NOMO-1 treated with DMSO at 0.1 percent for 48 hours (cell line): ENCODE results near the gene ARHGAP21.

Experiments
- DNase-seq: peaks from one replicate; lab custom pipeline; 2025; ENCODE audit not compliant: unreplicated experiment; lab: John Stamatoyannopoulos, UW

Gene ARHGAP21

GRCh38 chr10:24579448-24579847 lies 144.2 kb downstream of the ARHGAP21 start:
- DNase-seq, result no peak

DNA sequence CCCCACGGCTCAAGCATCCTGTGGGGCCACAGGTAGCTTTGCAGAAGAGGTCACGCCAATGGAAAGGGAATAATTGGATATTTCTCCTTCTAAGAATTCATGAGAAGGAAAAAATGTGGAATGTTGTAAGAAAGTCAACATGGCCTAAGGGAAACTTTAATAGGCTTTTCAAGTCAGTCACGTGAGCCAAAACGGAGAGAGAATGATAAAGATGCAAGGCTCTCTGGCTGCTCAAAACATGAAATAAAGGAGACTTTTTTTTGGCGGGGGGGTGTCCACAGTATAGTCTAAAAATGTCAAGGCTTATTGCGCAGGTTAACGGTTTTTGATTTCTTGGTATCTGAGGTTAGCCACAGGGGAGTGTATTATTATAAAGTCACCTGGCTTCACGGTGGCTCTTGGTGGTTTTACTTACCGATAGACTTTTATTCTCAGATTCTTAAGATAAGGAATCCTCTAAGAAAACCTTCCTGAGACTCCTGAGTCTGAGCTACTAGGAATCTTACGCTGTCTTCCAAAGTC lies 148.1 kb downstream of the ARHGAP21 start:
- no peak for DNase-seq

DNA sequence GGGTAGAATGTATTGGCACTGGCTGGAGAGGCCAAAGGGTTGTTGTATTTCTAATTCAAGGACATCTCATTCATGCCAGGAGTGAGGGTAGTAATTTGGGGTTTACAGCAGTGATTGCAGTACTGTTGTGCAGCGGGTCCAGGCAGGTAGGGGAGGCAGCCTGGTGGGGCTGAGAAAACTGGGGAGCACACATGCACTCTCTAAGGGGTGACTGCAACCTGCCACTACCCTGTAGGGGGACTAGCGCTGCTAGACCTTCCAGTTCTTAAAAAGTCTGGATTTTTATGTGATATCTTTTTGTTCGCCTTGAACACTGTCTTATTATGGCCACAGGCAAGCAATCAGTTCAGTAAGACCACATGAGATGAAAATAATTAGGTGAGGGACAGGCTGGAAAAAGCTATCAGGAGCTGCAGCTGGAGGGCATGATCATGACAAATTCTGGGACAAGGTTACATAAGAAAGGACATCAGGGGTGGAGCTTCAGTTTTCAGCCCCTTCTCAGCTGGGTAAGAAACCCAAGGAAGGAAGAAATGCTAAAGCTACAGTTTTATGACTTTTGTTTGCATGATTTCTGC lies 149.0 kb downstream of the ARHGAP21 start:
- no peak for DNase-seq

DNA sequence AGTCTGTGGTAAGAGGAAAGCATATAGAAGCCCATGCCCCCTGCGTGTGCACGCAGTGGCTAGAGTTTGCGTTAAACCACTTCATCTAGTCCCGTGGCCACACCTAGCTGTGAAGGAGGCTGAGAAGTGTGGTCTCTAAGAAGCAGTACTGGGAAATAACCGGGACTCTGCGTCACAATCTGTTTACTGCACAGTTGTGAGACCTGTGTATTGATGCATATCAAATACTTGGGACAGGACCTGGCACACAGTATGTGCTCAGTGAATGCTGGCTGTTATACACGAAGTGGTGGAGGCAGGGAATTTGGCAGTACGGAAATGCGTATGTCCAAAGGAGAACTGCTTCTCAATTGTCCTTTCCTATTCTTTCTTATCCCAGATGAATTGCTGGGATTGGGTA lies 149.5 kb downstream of the ARHGAP21 start:
- no peak for DNase-seq

- DNase-seq, result no peak
These were observed 151.7 kb downstream of the ARHGAP21 start for GRCh38 chr10:24571870-24572450.

- DNase-seq, result no peak
These were observed 152.8 kb downstream of the ARHGAP21 start for GRCh38 chr10:24570658-24571426.

GRCh38 chr10:24569828-24570657 lies 153.6 kb downstream of the ARHGAP21 start:
- DNase-seq, result no peak

GRCh38 chr10:24569330-24569796 lies 154.3 kb downstream of the ARHGAP21 start:
- DNase-seq, result no peak

DNA sequence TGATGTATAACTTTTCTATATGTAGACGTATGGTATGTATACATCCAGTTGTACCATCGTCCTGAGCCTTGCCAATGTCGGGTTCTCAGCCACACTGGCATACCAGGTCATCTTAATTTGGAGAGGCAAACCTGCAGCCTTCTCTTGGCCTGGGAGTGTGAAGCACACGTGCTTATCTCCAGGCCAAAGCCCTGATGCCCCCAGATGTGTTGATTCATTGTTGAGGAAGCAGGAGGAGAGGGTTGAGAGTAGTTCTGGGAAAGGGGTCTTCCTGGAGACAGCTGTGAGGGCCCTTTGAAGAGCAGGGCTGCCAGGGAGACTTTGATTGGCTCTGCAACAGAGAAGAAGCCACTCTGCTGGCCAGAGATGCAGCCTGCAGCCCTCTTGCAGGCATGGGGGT lies 155.6 kb downstream of the ARHGAP21 start:
- no peak for DNase-seq

DNA sequence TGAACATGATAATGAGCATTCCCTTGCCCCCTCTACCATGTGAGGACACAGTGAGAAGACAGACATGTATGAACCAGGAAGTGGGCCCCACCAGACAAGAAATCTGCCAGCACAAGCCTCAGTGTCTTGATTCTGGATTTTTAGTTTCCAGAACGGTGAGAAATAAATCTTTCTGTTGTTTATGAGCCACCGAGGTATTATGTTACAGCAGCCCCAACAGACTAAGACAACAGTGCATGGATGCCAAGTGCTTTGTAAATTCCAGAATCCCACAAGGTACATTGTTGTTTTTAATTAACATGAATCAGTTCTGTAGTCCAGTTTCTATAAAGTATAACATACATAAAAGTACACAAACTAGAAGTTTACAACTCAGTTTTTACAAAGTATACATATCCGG lies 162.2 kb downstream of the ARHGAP21 start:
- DNase-seq, result no peak

DNA sequence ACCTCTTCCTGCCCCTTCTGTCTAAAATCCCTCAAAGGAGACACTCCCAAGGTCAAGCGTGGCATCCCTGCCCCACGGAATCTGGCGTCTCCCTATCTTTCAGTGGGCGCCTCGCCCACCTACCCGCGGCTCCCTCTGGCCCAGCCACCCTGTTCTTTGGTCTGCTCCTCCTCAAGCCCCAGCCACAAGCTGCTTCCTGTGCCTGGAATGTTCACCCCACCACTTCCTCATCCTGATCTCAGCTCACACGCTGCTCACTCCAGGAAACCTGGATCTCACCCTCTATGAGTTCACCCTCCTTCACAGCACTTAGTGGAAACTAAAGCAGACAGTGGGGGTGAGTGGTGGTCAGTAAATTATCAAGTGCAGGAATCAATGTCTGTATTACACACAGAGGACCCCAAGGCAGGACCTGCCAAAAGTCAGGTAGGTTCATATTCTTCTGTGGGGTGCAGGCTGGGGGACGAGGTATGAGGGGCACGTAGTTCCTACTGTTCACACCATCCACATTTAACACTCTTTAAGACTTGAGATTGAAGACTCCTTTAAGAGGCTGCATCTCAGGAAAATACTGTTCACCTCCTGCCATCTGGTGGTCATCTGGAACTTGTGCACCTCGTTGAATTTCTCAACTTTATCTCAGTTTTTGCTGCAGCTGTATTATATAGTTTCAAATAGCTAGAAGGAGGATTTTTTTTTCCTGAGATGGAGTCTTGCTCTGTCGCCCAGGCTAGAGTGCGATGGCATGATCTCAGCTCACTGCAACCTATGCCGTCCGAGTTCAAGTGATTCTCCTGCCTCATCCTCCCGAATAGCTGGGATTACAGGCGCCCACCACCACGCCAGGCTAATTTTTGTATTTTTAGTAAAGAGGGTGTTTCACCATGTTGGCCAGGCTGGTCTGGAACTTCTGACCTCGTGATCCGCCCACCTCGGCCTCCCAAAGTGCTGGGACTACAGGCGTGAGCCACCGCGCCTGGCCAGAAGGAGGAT lies 166.6 kb downstream of the ARHGAP21 start:
- peak; percentile 55 for DNase-seq

DNA sequence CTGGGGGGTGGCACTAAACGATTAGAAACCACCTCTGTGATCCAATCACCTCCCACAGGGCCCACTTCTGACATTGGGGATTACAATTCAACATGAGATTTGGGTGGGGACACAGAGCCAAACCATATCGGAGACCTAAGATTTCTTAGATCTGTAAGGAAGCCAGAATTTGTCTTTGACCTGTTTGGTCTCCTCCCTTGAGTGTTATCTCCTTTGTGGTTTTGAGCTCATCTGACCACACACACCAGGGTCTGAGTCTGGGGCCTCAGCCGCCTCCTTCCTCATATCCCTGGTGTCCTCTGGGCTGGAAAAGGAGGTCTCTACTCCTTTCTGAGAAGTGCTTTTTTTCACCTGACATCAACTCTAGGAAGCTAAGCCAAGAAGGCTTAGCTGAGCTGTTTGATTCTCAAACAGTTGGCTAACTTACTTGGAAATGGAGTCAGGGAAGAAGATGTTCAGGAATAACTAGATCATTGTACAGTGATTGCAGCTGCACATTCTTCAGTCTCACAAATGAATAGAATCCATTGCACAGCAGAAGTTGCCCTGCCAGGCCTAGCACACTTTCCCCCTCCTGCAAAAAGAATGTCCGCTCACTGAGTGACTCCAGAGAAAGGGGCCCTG lies 167.4 kb downstream of the ARHGAP21 start:
- no peak for DNase-seq

DNA sequence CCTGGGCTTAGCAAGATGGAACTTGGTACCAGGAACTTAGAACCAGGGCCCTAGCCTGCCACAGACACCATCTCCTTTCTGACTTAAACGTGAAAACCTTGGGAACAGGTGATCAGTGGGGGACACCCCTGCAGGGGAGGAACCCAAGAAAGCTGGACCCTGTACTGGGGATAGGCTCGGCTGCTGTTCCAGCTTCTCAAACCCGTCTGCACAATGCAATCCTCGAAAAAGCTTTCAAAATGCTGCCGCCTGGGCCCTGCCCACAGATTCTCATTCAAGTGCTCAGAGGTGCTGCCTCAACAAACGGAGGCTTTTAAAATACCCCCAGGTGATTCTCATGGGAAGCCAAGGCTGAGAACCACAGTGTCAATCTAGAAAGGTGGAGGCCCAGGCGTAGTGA lies 169.7 kb downstream of the ARHGAP21 start:
- no peak for DNase-seq

DNA sequence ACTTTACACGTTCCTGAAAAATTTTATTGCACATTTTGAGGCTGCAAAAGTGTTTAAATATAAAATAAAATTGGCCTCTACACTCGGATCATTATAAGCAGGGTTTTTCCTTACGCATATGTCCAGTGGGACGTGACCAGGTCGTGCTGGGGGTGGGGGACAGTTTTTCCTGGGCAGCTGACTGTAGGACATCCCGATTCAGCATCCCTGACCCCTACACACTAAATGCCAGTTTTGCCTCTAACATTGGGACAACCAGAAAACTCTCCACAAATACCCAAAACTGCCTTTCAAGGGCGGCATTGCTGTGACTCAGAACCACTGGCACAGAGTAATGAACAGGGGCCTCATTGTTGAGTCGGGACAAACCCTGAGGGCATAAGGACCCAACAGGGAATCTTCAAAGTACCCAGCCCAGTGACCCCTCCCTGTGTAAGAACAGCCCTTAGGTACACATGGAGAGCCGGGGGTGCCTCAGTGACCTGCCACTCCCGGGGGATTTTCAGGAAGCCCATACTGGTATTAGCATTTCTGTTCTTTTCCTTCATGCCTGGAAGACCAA lies 170.6 kb downstream of the ARHGAP21 start:
- no peak for DNase-seq

DNA sequence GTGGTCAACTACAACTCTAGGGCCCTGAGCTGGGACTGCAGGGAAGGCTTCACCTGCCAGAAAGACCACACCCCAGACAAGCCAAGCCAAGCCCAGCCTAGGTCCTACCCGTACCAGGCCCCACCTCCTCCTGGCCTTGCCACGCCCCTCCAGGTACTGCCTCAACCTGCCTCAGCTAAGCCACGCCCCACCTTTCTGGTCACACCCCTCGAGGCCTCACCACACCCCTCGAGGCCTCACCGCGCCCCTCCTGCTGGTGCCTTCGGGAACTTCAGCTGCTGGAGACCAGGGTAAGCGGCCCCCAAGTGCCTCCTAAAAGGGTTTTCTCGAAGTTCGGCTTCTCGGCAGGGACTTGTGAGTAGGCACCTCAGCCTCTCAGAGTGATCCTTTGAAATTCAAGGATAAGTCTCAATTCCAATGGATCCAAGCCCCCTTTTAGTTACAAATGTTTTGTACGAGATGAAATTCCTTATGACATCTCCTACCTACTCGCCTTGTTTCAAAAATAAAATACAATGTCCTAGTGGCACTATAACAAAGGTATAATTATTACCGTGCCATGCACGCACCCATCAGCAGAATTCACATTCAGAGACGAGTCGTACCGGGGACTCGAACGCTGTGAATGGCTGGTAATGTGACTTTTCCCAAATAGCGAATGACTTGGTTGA lies 171.2 kb downstream of the ARHGAP21 start:
- DNase-seq, result no peak

GRCh38 chr10:24551161-24551560 lies 172.5 kb downstream of the ARHGAP21 start:
- DNase-seq, result no peak

GRCh38 chr10:24550680-24551079 lies 173.0 kb downstream of the ARHGAP21 start:
- no peak for DNase-seq

- no peak for DNase-seq
These were observed 178.1 kb downstream of the ARHGAP21 start for GRCh38 chr10:24545585-24545984.

DNA sequence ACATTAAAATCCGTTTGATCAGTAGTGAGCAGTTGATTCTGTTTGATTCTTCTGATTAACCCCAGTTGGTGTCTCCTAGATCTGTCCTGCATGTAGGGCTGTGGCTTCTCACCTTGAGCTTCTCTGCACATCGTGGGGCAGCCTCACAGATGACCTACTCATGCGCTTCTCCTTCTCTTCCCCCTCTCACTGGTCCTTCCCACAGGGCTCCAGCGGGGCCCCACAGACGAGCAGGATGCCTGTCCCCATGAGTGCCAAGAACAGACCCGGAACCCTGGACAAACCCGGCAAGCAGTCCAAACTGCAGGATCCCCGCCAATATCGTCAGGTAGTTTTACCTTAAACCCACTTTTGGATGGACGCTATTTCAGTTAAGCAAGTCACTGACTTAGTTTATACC lies 178.9 kb downstream of the ARHGAP21 start:
- no peak for DNase-seq
